ENCODE data around the gene SPIN2B. TPM values are rescaled to one million over a fixed set of nuclear protein-coding genes. Genes with fewer than 3 reads are reported as not detected.
"Not testable (repeated sequence)": the region's sequence is repeated elsewhere in the genome, so short reads cannot be mapped to it uniquely, and the experiment has no call there.

SPIN2B gene
- total and polyA plus RNA-seq, 2 donors (not counting 3 experiments of a cell fraction or from before 2014, with no cell fraction given), result 7.1 to 8.8 TPM

- FAIRE-seq (peak; percentile 61), DNase-seq (ENCODE audit: low read depth, low spot score) (no peak)
- H3K9me3 ChIP-seq (replicated peaks; ENCODE audit: control insufficient read depth, insufficient read depth, low read length), result no peaks in the 10 kb centered on the region
- ChIA-PET POLR2A (no interaction called here), CTCF (no interaction called here)
- no peaks in the 10 kb centered on the region for H3K4me1 ChIP-seq (ENCODE audit: control insufficient read depth, extremely low read depth, insufficient read depth, low read length)
- no peak overlapping the region for H3K4me3 ChIP-seq (replicated peaks in 1 of 3; ENCODE audit: insufficient read depth in 1 of 3, low read depth in 1 of 3, low read length in 3 of 3)
- BruUV-seq (replicated peaks), result no TSS peak
- no peaks in the 10 kb centered on the region for H3K9me1 ChIP-seq (replicated peaks; ENCODE audit: control insufficient read depth, extremely low read depth, insufficient read depth, low read length)
- no peaks in the 10 kb centered on the region for H4K20me1 ChIP-seq (replicated peaks; ENCODE audit: control insufficient read depth, extremely low read depth, insufficient read depth, low read length)
- H3K79me2 ChIP-seq (ENCODE audit: control insufficient read depth, insufficient read depth, low read length), result peaks cover 2% of the 10 kb centered on the region
- H3K4me2 ChIP-seq (ENCODE audit: insufficient read depth, low read length), result no peak overlapping the region
- no peaks in the 10 kb centered on the region for H3K27me3 ChIP-seq (ENCODE audit: control insufficient read depth in 2 of 2, insufficient read depth in 2 of 2, low read length in 2 of 2)
- TF ChIP-seq CTCF (IDR thresholded peaks at IDR 0.05; ENCODE audit: extremely low read depth in 1 of 2, insufficient read depth in 1 of 2, low read depth in 1 of 2, low read length in 2 of 2) (no peak), MAX (IDR thresholded peaks at IDR 0.05; ENCODE audit: insufficient read depth, insufficient read length) (no peak)
- no peak overlapping the region for H3K9ac ChIP-seq (replicated peaks; ENCODE audit: extremely low read depth, insufficient read depth, low read length)
- no peak overlapping the region for H3K27ac ChIP-seq (ENCODE audit: insufficient read depth, low read depth, low read length)
- H3K36me3 ChIP-seq (ENCODE audit: control insufficient read depth in 2 of 2, extremely low read depth in 1 of 2, insufficient read depth in 2 of 2, low read length in 2 of 2), result no peaks in the 10 kb centered on the region
- dilution Hi-C loops (cut with MboI; ENCODE audit: extremely low pct_ligation_motif_present, low sequenced_read_pairs), result no loop called here
- intact Hi-C loops (cut with micrococcal nuclease), result no loop called here
- no peak overlapping the region for H2AFZ ChIP-seq (ENCODE audit: low read depth, low read length)
Measured at GRCh38 chrX:57119416-57119815, 1.9 kb downstream of the SPIN2B start.

- H3K27me3 ChIP-seq (ENCODE audit: control insufficient read depth in 2 of 2, insufficient read depth in 2 of 2, low read length in 2 of 2); H3K4me1 ChIP-seq (ENCODE audit: control insufficient read depth, extremely low read depth, insufficient read depth, low read length); POLR2A ChIA-PET; CTCF ChIA-PET; H2AFZ ChIP-seq (ENCODE audit: low read depth, low read length); H3K36me3 ChIP-seq (ENCODE audit: control insufficient read depth in 2 of 2, extremely low read depth in 1 of 2, insufficient read depth in 2 of 2, low read length in 2 of 2); H4K20me1 ChIP-seq (replicated peaks; ENCODE audit: control insufficient read depth, extremely low read depth, insufficient read depth, low read length); intact Hi-C loops (cut with micrococcal nuclease); DNase-seq (ENCODE audit: low read depth, low spot score); H3K79me2 ChIP-seq (ENCODE audit: control insufficient read depth, insufficient read depth, low read length); H3K4me3 ChIP-seq (replicated peaks in 1 of 3; ENCODE audit: insufficient read depth in 1 of 3, low read depth in 1 of 3, low read length in 3 of 3); dilution Hi-C loops (cut with MboI; ENCODE audit: extremely low pct_ligation_motif_present, low sequenced_read_pairs); H3K27ac ChIP-seq (ENCODE audit: insufficient read depth, low read depth, low read length); H3K9me1 ChIP-seq (replicated peaks; ENCODE audit: control insufficient read depth, extremely low read depth, insufficient read depth, low read length); BruUV-seq (replicated peaks); H3K9me3 ChIP-seq (replicated peaks; ENCODE audit: control insufficient read depth, insufficient read depth, low read length); H3K4me2 ChIP-seq (ENCODE audit: insufficient read depth, low read length); H3K9ac ChIP-seq (replicated peaks; ENCODE audit: extremely low read depth, insufficient read depth, low read length): not testable (repeated sequence)
- FAIRE-seq, result peak; percentile 67
Measured at GRCh38 chrX:57117566-57117965, 3.8 kb downstream of the SPIN2B start.
